GM12878 (cell line): ENCODE results near the gene LCP1. TPM values are rescaled to one million over a fixed set of nuclear protein-coding genes. Genes with fewer than 3 reads are reported as not detected.

ENCODE experiments used
- ATAC-seq: fragments of 200-7000 bp; cut with Tn5 transposase; 3 replicates; pipeline ENCODE4 v1.9.1; 2020; ENCODE audit warnings: mild to moderate bottlenecking, moderate library complexity
- BruUV-seq: library from RNA; stranded (reverse); fragments of 400-500 nt; replicated peaks from 2 replicates; lab custom pipeline; 2021; lab: Mats Ljungman, UMichigan
- CTCF ChIA-PET: fragments of 300-600 bp; sonication (Branson Sonifier 250); formaldehyde crosslinking; extraction: SDS; loops from one replicate; lab custom pipeline; 2021; ENCODE audit warnings: inconsistent platforms; lab: Yijun Ruan, JAX
- POLR2A ChIA-PET: fragments of 350-600 bp; formaldehyde crosslinking; extraction: SDS; loops from one replicate; lab custom pipeline; 2021; ENCODE audit warnings: inconsistent platforms; lab: Charles Lee
- RAD21 ChIA-PET: fragments of 300-600 bp; sonication (Branson Sonifier 250); formaldehyde crosslinking; loops from one replicate; lab custom pipeline; 2023; ENCODE audit warnings: antibody characterized with exemption; ENCODE audit not compliant: unreplicated experiment; lab: Charles Lee
- SMC1A ChIA-PET: fragments of 300-600 bp; sonication (Branson Sonifier 250); formaldehyde crosslinking; loops from one replicate; lab custom pipeline; 2023; ENCODE audit not compliant: unreplicated experiment, uncharacterized antibody; lab: Charles Lee
- DNase-seq: peaks from one replicate; pipeline ENCODE4 v3.0.0-alpha.2; 2011; ENCODE audit warnings: low read depth, low spot score
- FAIRE-seq: peaks from 3 replicates; lab custom pipeline; 2011; peaks lifted over from hg19 to GRCh38; lab: Jason Lieb, UNC
- H2AFZ ChIP-seq: 2 replicates; pipeline ENCODE4 v1.6.0; 2011; ENCODE audit warnings: low read depth, low read length, control low read depth; ENCODE audit not compliant: control insufficient read depth
- H3K27ac ChIP-seq: 2 replicates; pipeline ENCODE4 v1.5.1; 2011; ENCODE audit warnings: control low read depth; ENCODE audit not compliant: control insufficient read depth, insufficient read depth
- H3K27me3 ChIP-seq, 2 experiments: replicated peaks in 1 of 2; 2 replicates each; pipeline versions ENCODE4 v1.6.0 to v1.6.1; 2011; ENCODE audit warnings: low read length in 1 of 2; ENCODE audit not compliant: control insufficient read depth in 2 of 2, insufficient read depth in 2 of 2
- H3K36me3 ChIP-seq, 2 experiments: 2 replicates each; pipeline ENCODE4 v1.5.1; 2011; ENCODE audit warnings: low read length in 1 of 2; ENCODE audit not compliant: control insufficient read depth in 2 of 2, insufficient read depth in 2 of 2
- H3K4me1 ChIP-seq: 2 replicates; pipeline ENCODE4 v1.6.1; 2011; ENCODE audit warnings: mild to moderate bottlenecking, low read length, moderate library complexity, mixed read lengths; ENCODE audit not compliant: control insufficient read depth, insufficient read depth
- H3K4me2 ChIP-seq: 2 replicates; pipeline ENCODE4 v1.6.0; 2011; ENCODE audit warnings: control low read depth; ENCODE audit not compliant: control insufficient read depth, insufficient read depth
- H3K4me3 ChIP-seq: fragments of 200-600 bp; sonication (generic); 2 replicates; pipeline ENCODE4 v1.5.1; 2016
- H3K79me2 ChIP-seq: 2 replicates; pipeline ENCODE4 v1.6.0; 2011; ENCODE audit warnings: low read length; ENCODE audit not compliant: control insufficient read depth, insufficient read depth
- H3K9ac ChIP-seq: 2 replicates; pipeline ENCODE4 v1.8.0; 2011; ENCODE audit warnings: low read length, control low read depth, mixed read lengths; ENCODE audit not compliant: control insufficient read depth, insufficient read depth
- H3K9me3 ChIP-seq: replicated peaks from 3 replicates; pipeline ENCODE4 v1.5.1; 2011; ENCODE audit warnings: mild to moderate bottlenecking, low read length; ENCODE audit not compliant: control insufficient read depth, insufficient read depth
- H4K20me1 ChIP-seq: 2 replicates; pipeline ENCODE4 v1.6.0; 2011; ENCODE audit not compliant: control insufficient read depth, insufficient read depth
- CBX5 ChIP-seq: sonication (generic); IDR thresholded peaks from 2 replicates; pipeline ENCODE4 v1.6.1; 2016; ENCODE audit warnings: low read depth, moderate library complexity, mild to moderate bottlenecking, inconsistent platforms
- EED ChIP-seq: sonication (generic); IDR thresholded peaks from 2 replicates; pipeline ENCODE4 v1.6.1; 2016; ENCODE audit warnings: antibody characterized with exemption, low read depth
- ETV6 ChIP-seq, 2 experiments: fragments of 450-650 bp in 1 of 2; IDR thresholded peaks in 1 of 2; conservative IDR thresholded peaks in 1 of 2; 2 replicates each; pipeline ENCODE4 v1.6.1; 2014; ENCODE audit warnings: antibody characterized with exemption in 1 of 2, borderline replicate concordance in 1 of 2, low read depth in 1 of 2, mild to moderate bottlenecking in 1 of 2, moderate library complexity in 1 of 2
- IRF3 ChIP-seq: fragments of 450-650 bp; IDR thresholded peaks from 2 replicates; pipeline ENCODE4 v1.6.1; 2014; ENCODE audit warnings: mild to moderate bottlenecking
- IRF4 ChIP-seq: IDR thresholded peaks from 2 replicates; pipeline ENCODE4 v1.6.1; 2011; ENCODE audit warnings: low read depth, low read length
- KLF5 ChIP-seq: fragments of 450-650 bp; IDR thresholded peaks from 2 replicates; pipeline ENCODE4 v1.6.1; 2014; ENCODE audit warnings: mild to moderate bottlenecking; ENCODE audit not compliant: partially characterized antibody
- MEF2A ChIP-seq: IDR thresholded peaks from 2 replicates; pipeline ENCODE4 v1.6.1; 2011; ENCODE audit warnings: low read depth, mild to moderate bottlenecking, low read length, moderate library complexity; ENCODE audit not compliant: insufficient read depth
- NFXL1 ChIP-seq: fragments of 450-650 bp; IDR thresholded peaks from 2 replicates; pipeline ENCODE4 v1.6.1; 2017; ENCODE audit warnings: antibody characterized with exemption, mild to moderate bottlenecking, borderline replicate concordance
- RAD21 ChIP-seq: IDR thresholded peaks from 2 replicates; pipeline ENCODE4 v1.6.1; 2011; ENCODE audit warnings: mild to moderate bottlenecking, low read depth, low read length, moderate library complexity; ENCODE audit not compliant: insufficient read depth
- RCOR1 ChIP-seq: conservative IDR thresholded peaks from 2 replicates; pipeline ENCODE4 v1.6.1; 2012; ENCODE audit warnings: low read depth, low read length, improper control_type of control experiment
- SIN3A ChIP-seq: IDR thresholded peaks from 2 replicates; pipeline ENCODE4 v1.6.1; 2012; ENCODE audit warnings: low read depth, low read length, improper control_type of control experiment
- SUPT20H ChIP-seq: IDR thresholded peaks from 2 replicates; pipeline ENCODE4 v1.6.1; 2011; ENCODE audit warnings: low read depth, mild to moderate bottlenecking, low read length, moderate library complexity, borderline replicate concordance; ENCODE audit not compliant: control insufficient read depth
- TCF12 ChIP-seq: IDR thresholded peaks from 2 replicates; pipeline ENCODE4 v1.6.1; 2011; ENCODE audit warnings: low read depth, mild to moderate bottlenecking, low read length
- ZBTB11 ChIP-seq: fragments of 450-650 bp; formaldehyde crosslinking; IDR thresholded peaks from 2 replicates; pipeline ENCODE4 v1.5.0; 2022; ENCODE audit warnings: mild to moderate bottlenecking, missing genetic modification characterization
- WGBS: methylation state at CpG from one replicate; pipeline ENCODE4 v1.1.6; 2016; ENCODE audit warnings: low lambda C conversion rate; ENCODE audit not compliant: insufficient replicate concordance, insufficient coverage; ENCODE audit errors: missing lambda C conversion rate; 5-methylcytosine and 5-hydroxymethylcytosine counted together
- in situ Hi-C: fragments of 300-500 bp; cut with MboI; formaldehyde crosslinking; loops from 9 replicates; pipeline ENCODE4 v1.14.3; 2018; ENCODE audit warnings: mixed read lengths
- intact Hi-C: fragments of 100-400 bp; cut with micrococcal nuclease; formaldehyde crosslinking; loops from one replicate; pipeline ENCODE4 v1.14.2; 2022; ENCODE audit not compliant: unreplicated experiment
- polyA plus RNA-seq, 11 experiments: library from polyadenylated mRNA; depleted of rRNA in 4 of 11; unstranded in 6 of 11; stranded (reverse) in 5 of 11; fragments of >200 nt; fragmentation: Nextera tagmentation in 4 of 11; fragmentation: Illumina TruSeq in 1 of 11; extraction: Ambion mirVana in 4 of 11; extraction: Trizol in 1 of 11; gene quantifications; 1 replicate in 1 of 11; 2 replicates in 10 of 11; pipeline versions ENCODE4 v1.2.1 to v1.2.3, GENCODE V29; 2011 to 2016; ENCODE audit warnings: inconsistent platforms in 2 of 11, missing spikeins in 2 of 11, low read depth in 1 of 11
- total RNA-seq, 4 experiments: library from RNA; depleted of rRNA in 3 of 4; stranded (reverse); fragments of >200 nt in 3 of 4; fragmentation: Illumina TruSeq in 1 of 4; extraction: Trizol in 1 of 4; gene quantifications; 2 replicates each; pipeline versions ENCODE4 v1.2.1 to v1.2.3, GENCODE V29; 2013 to 2021

The LCP1 gene
- total and polyA plus RNA-seq, 10 of the 15 experiments (the other 5 are each of a cell fraction or from before 2014, with no cell fraction given): 775 to 2,201 (median 1,556) TPM

- Histone ChIP-seq H3K4me2 (no peak overlapping the region), H3K27ac (no peak overlapping the region), H3K9ac (no peak overlapping the region), H4K20me1 (no peaks in the 10 kb centered on the region), H3K36me3 (no peaks in the 10 kb centered on the region), H3K9me3 (no peaks in the 10 kb centered on the region; the same call in 2 of the 3 replicates), H3K4me1 (peaks cover 18% of the 10 kb centered on the region), H3K79me2 (no peaks in the 10 kb centered on the region), H3K4me3 (no peak overlapping the region), H2AFZ (no peak overlapping the region), H3K27me3 (no peaks in the 10 kb centered on the region)
- ChIA-PET SMC1A (interaction anchor here (1.1 kb wide), 1 partner anchor 23 kb away, joined by 3 read pairs; no protein-coding TSS in a partner anchor), RAD21 (no interaction called here), CTCF (interaction anchor here (0.6 kb wide), 1 partner anchor 27 kb away, joined by 3 read pairs; no protein-coding TSS in a partner anchor), POLR2A (no interaction called here)
- in situ Hi-C loops: no loop called here
- intact Hi-C loops: no loop called here
- DNase-seq (no peak), ATAC-seq (no peak), FAIRE-seq (no peak)
- WGBS: 72% methylated on average over 3 of the region's 3 CpGs
- TF ChIP-seq ETV6 (conservative IDR thresholded peaks at IDR 0.05 in 1 of 2, IDR thresholded peaks at IDR 0.05 in 1 of 2; ENCODE audit: borderline replicate concordance in 1 of 2, low read depth in 1 of 2) (no peak), NFXL1 (no peak), TCF12 (no peak)
- BruUV-seq: no TSS peak
Measured at GRCh38 chr13:46097015-46097414, 85.0 kb downstream of the LCP1 start.

- H3K9ac ChIP-seq: no peak overlapping the region
- ATAC-seq (no peak), DNase-seq (no peak), FAIRE-seq (no peak)
- BruUV-seq: no TSS peak
- TF ChIP-seq SIN3A (no peak), ZBTB11 (CRISPR knock-in tag) (no peak), EED (no peak), SUPT20H (no peak), KLF5 (no peak), CBX5 (no peak), IRF4 (no peak), RCOR1 (no peak), IRF3 (no peak), RAD21 (no peak), MEF2A (no peak)
- in situ Hi-C loops (no loop called here), intact Hi-C loops (no loop called here)
- no peaks in the 10 kb centered on the region for H3K79me2 ChIP-seq
- no peak overlapping the region for H3K4me2 ChIP-seq
- no peak overlapping the region for H3K27ac ChIP-seq
- SMC1A ChIA-PET: interaction anchor here (1.0 kb wide), 1 partner anchor 8 kb away, joined by 4 read pairs; no protein-coding TSS in a partner anchor
- POLR2A ChIA-PET: no interaction called here
- H2AFZ ChIP-seq: no peak overlapping the region
- no peaks in the 10 kb centered on the region for H4K20me1 ChIP-seq
- WGBS: 52% methylated on average over 3 of the region's 3 CpGs
- H3K27me3 ChIP-seq: no peaks in the 10 kb centered on the region
- H3K9me3 ChIP-seq: no peaks in the 10 kb centered on the region; the same call in 2 of the 3 replicates
- H3K4me1 ChIP-seq: no peaks in the 10 kb centered on the region
- RAD21 ChIA-PET: no interaction called here
- no peak overlapping the region for H3K4me3 ChIP-seq
- CTCF ChIA-PET: interaction anchor here (1.0 kb wide), 1 partner anchor 32 kb away, joined by 3 read pairs; no protein-coding TSS in a partner anchor
- no peaks in the 10 kb centered on the region for H3K36me3 ChIP-seq
Measured at GRCh38 chr13:46094478-46094877, 87.5 kb downstream of the LCP1 start.
